NCI-H526 (cell line): ENCODE results near the gene EBP.
"Not testable (repeated sequence)": the region's sequence is repeated elsewhere in the genome, so short reads cannot be mapped to it uniquely, and the experiment has no call there.

Experiments
- DNase-seq, 2 experiments: peaks; one replicate each; lab custom pipeline; 2025; lab: John Stamatoyannopoulos, UW

Gene EBP

GRCh38 chrX:48493890-48494364, 27.7 kb upstream of the EBP start:
- peak in 1 of 2 experiments; percentile 64 for DNase-seq

GRCh38 chrX:48496660-48497059, 24.9 kb upstream of the EBP start:
- DNase-seq = no peak

GRCh38 chrX:48497871-48498270, 23.7 kb upstream of the EBP start:
- no peak for DNase-seq

- no peak for DNase-seq
Measured at GRCh38 chrX:48498374-48498809, 23.2 kb upstream of the EBP start.

- DNase-seq = no peak
Measured at GRCh38 chrX:48504261-48504660, 17.3 kb upstream of the EBP start.

GRCh38 chrX:48505481-48505880, 16.1 kb upstream of the EBP start:
- DNase-seq = no peak

- DNase-seq = no peak
Measured at GRCh38 chrX:48507246-48507645, 14.4 kb upstream of the EBP start.

- DNase-seq = peak; percentile 36 to 82
Measured at GRCh38 chrX:48508400-48509244, 13.0 kb upstream of the EBP start, which contains the start of gene PORCN. PORCN (plus strand) TSS chrX:48508992; CDS start chrX:48509821, 829 bp downstream.

GRCh38 chrX:48509245-48509590, 12.4 kb upstream of the EBP start:
- peak in 1 of 2 experiments; percentile 8 for DNase-seq

- no peak for DNase-seq
Measured at GRCh38 chrX:48509619-48510018, 12.0 kb upstream of the EBP start.

- peak in 1 of 2 experiments; percentile 30 for DNase-seq
Measured at GRCh38 chrX:48511560-48511959, 10.0 kb upstream of the EBP start.

- no peak for DNase-seq
Measured at GRCh38 chrX:48512371-48512935, 9.2 kb upstream of the EBP start.

- DNase-seq = no peak
Measured at GRCh38 chrX:48513670-48514069, 7.9 kb upstream of the EBP start.

GRCh38 chrX:48514126-48514806, 7.3 kb upstream of the EBP start:
- peak; percentile 10 to 66 for DNase-seq

- DNase-seq = no peak
Measured at GRCh38 chrX:48514868-48515460, 6.6 kb upstream of the EBP start.

- DNase-seq = no peak
Measured at GRCh38 chrX:48515842-48516241, 5.8 kb upstream of the EBP start.

- no peak for DNase-seq
Measured at GRCh38 chrX:48516285-48516684, 5.3 kb upstream of the EBP start.

GRCh38 chrX:48516987-48517386, 4.6 kb upstream of the EBP start:
- no peak for DNase-seq

- not testable (repeated sequence) for DNase-seq
Measured at GRCh38 chrX:48519481-48519880, 2.1 kb upstream of the EBP start.

- no peak for DNase-seq
Measured at GRCh38 chrX:48520455-48520854, 1.2 kb upstream of the EBP start.

- peak in 1 of 2 experiments; percentile 15 for DNase-seq
Measured at GRCh38 chrX:48520976-48521352, 644 bp upstream of the EBP start.

GRCh38 chrX:48522291-48522690, 683 bp downstream of the EBP start:
- DNase-seq = peak in 1 of 2 experiments; percentile 37
